AG09319 (cell line): ENCODE measurements around the gene RAB26.

Source experiments
- DNase-seq: peaks from one replicate; pipeline ENCODE4 v3.0.0-alpha.2; 2010; ENCODE audit warnings: low read depth; ENCODE audit errors: extremely low read depth
- TF ChIP-seq, protein P1 (sequence below): IDR thresholded peaks from 2 replicates; pipeline ENCODE4 v1.5.1; 2011; ENCODE audit warnings: low read depth, mild to moderate bottlenecking, inconsistent platforms, low read length, moderate library complexity

Gene RAB26

DNA sequence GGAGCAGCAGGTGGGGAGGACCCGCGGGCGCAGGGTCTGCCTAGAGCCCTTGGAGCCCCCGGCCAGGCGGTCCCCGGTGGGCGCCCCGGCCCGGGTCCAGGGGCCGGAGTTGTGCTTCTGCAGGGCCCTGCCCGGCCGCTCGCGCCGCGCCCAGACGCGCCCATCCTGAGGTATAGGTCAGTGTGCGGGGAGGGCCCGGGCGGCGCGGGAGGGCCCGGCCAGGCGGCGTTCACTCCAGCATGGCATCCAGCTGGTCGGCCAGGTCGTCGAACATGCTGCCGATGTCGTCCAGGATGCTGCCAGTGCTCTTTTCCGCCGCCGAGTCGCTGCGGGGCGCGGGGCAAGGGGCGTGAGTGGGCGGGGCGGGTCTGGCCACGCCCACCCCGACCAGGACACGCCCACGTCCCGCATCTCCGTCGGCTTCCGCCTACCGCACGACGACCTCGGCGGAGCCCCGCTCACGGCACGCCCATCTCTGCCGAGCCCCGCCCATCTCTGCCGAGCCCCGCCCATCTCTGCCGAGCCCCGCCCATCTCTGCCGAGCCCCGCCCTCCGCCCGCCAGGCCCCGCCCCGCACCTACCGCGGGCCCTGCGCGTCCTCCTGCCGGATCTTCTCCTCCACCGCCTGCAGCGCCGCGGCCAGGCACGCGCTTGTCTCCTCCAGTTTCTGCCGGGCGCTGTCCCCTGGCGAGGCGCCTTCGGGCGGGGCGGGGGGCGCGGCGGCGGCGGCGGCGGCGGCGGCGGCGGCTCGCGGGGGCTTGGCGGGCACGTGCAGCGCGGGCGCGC is 30.1 kb downstream of the RAB26 start:
- TF ChIP-seq, protein P1, sequence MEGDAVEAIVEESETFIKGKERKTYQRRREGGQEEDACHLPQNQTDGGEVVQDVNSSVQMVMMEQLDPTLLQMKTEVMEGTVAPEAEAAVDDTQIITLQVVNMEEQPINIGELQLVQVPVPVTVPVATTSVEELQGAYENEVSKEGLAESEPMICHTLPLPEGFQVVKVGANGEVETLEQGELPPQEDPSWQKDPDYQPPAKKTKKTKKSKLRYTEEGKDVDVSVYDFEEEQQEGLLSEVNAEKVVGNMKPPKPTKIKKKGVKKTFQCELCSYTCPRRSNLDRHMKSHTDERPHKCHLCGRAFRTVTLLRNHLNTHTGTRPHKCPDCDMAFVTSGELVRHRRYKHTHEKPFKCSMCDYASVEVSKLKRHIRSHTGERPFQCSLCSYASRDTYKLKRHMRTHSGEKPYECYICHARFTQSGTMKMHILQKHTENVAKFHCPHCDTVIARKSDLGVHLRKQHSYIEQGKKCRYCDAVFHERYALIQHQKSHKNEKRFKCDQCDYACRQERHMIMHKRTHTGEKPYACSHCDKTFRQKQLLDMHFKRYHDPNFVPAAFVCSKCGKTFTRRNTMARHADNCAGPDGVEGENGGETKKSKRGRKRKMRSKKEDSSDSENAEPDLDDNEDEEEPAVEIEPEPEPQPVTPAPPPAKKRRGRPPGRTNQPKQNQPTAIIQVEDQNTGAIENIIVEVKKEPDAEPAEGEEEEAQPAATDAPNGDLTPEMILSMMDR = no peak
- no peak for DNase-seq

DNA sequence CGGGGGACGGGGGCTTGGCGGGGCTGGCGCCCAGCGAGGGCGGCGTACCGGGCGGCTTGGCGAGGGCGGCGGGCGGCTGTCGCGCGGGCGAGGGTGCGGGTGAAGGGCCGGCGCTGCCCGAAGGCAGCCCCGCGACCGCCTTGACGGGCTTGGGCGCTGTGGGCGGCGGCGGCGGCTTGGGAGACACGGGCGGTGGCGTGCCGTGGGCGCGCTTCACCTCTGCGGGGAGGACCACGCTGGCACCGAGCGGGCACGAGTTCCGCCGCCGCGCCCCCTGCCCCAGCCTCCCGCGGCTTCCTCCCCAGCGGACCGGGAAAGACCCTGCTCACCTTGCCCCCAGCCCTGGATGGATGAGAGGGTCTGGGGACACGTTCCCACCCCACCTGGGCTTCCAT is 30.7 kb downstream of the RAB26 start:
- TF ChIP-seq, protein P1 = no peak
- DNase-seq = no peak

DNA sequence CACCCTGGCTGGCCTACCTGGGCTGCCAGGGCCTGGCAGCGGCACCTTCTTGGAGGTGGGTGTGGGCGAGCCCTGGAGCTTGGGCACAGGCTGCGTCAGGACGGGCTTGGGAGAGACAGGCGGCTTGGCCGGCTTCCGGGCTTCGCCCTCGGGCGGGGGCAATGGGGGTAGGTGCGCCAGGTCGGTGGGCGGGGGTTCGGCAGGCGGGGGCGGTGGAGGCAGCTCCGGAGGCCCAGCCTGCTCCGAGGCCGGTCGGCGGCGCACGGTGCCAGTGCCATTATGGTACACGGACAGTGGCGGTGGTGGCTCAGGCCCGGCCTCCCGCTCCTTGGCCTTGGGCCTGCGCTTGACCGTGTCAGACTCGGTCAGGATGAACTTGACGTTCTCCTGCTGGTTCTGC is 31.2 kb downstream of the RAB26 start:
- TF ChIP-seq, protein P1 = no peak
- no peak for DNase-seq

DNA sequence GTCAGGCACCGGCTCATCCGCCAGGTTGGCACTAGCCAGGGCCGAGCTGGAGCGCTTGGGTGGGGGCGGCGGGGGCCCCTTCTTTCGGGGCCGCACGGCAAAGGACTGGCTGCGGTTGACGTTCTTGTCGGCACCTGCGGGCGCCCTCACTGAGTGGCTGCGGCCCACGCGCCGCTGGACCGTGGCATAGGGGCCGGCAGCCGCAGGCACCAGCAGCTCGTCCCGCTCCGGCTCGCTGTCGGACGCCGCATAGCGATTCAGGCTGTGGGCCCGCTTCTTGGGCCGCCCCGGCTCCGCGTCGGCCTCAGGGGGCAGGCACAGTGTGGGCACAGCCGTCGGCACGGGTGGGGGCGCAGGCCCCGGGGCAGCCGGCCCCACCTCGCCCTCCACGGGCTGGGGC is 32.0 kb downstream of the RAB26 start:
- TF ChIP-seq, protein P1 = no peak
- no peak for DNase-seq

DNA sequence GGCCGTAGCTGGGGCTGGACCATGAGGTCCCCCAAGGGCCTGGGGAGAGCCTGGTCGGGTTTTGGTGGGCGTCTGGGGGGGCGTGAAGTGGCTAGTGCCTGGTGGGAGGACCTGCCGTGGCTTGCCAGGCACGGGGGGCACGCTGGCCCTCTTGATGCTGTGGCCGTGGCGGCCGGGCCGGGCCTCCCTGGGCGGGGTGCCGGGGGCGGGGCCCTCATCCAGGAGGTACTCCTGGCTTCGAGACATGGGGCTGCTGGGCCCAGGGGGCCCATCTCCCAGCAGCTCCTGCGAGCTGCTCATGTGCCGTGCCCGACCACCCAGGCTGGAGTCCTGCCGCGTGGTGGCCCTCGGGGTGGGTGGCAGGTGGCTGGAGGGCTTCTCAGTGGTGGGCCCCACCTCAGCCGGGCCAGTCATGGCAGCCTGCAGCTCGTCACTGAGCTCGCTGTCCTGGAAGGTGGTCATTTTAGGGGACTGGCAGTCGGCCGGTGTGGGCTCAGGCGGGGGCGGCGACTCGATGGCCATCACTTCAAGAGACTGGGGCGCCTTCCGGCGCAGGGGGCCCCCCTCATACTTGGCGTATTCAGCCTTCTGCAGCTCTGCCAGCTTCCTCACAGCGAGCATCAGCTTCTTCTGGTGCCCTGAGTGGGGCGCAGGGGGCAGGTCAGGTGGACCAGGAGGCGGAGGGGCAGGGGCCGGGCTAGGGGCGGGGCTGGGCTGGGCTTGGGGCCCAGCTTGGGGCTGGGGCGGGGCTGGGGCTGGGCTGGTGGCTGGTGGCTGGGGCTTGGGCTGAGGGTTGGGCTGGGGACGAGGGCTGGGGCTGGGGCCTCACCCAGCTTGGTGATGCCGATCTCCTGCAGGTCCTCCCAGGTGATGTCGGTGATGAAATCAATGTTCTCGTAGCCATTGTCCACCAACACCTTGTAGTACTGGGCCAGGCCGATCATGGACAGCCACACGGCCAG is 32.8 kb downstream of the RAB26 start:
- TF ChIP-seq, protein P1 = no peak

DNA sequence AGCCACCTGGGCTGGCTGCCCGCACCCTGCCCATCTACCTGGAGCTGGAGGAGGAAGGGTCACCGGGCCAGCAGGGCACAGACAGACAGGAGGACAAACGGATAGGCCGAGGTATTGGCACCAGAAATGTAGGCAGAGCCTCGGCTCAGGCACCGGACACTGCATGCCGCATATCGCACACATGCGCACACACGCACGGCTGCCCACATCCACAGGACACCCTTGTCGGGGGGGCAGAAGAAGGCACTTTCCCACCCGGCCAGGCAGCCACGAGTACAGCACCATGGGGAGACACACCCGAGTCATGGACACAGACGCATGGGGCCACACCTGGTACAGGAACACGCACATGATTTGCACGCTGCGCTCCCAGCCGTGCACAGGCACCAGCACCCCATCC is 33.5 kb downstream of the RAB26 start:
- TF ChIP-seq, protein P1 = no peak
- DNase-seq = no peak

More for the DNA sequence above, 32.8 kb downstream of the RAB26 start:
- DNase-seq = no peak

DNA sequence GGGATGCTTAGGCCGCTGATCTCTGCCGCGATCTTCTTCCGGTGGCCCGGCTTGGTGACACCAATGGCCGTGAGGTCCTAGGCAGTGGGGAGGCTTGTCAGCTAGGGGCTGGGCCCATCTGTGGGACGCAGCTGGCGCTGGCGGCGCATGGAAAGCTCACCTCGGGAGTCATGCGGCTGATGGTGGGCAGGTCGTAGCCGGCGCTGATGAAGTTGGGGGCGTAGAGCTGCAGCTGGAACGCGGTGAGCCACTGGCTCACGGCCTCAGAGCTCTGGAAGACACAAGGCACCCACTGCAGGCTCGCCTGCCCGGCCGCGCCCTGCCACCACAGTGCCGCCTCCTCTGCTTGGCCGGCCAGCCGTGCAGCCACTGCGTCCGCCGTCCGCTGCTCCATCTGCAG is 35.2 kb downstream of the RAB26 start:
- DNase-seq = no peak
- TF ChIP-seq, protein P1 = no peak
